Lower lobe of right lung (tissue), 2 donors: Measurements from ENCODE around the gene MIB2. TPM values are rescaled to one million over a fixed set of nuclear protein-coding genes. Genes with fewer than 3 reads are reported as not detected.

Source experiments
- ATAC-seq, 2 donors: fragments of 200-7000 bp; cut with Tn5 transposase; one replicate each; pipeline ENCODE4 v1.9.1; 2020 to 2022; ENCODE audit warnings: mild to moderate bottlenecking in 2 of 2, moderate library complexity in 2 of 2
- DNase-seq: peaks from one replicate; pipeline ENCODE4 v3.0.0-alpha.2; 2020
- H3K27ac ChIP-seq: fragments of 200-600 bp; one replicate; pipeline ENCODE4 v1.8.0; 2022
- H3K27me3 ChIP-seq: fragments of 200-600 bp; one replicate; pipeline ENCODE4 v1.8.0; 2022; ENCODE audit warnings: low read depth
- H3K36me3 ChIP-seq: fragments of 200-600 bp; one replicate; pipeline ENCODE4 v1.8.0; 2022; ENCODE audit warnings: mild to moderate bottlenecking
- H3K4me1 ChIP-seq: fragments of 200-600 bp; one replicate; pipeline ENCODE4 v1.8.0; 2022
- H3K4me3 ChIP-seq: fragments of 200-600 bp; one replicate; pipeline ENCODE4 v1.8.0; 2022; ENCODE audit warnings: mild to moderate bottlenecking
- H3K9me3 ChIP-seq: fragments of 200-600 bp; one replicate; pipeline ENCODE4 v1.8.0; 2022
- CTCF ChIP-seq: fragments of 200-600 bp; IDR thresholded peaks from one replicate; pipeline ENCODE4 v1.8.0; 2022; ENCODE audit warnings: antibody characterized with exemption, mild to moderate bottlenecking
- intact Hi-C: fragments of 100-400 bp; cut with DNase I; formaldehyde crosslinking; loops from one replicate; pipeline ENCODE4 v1.11.0; 2022
- total RNA-seq: library from RNA; stranded (reverse); fragmentation: NEBNext Ultra II Directional; extraction: Animal tissue kit (Norgen Biotek cat#: 25700); gene quantifications from one replicate; pipeline ENCODE4 v1.2.1, GENCODE V29; 2021
- donor health status: DM: no; HTN: yes; CAD: no; lungs with severe emphysema.

Gene MIB2
- total RNA-seq, 1 donor from 2014 or later, result 82.5 TPM

DNA sequence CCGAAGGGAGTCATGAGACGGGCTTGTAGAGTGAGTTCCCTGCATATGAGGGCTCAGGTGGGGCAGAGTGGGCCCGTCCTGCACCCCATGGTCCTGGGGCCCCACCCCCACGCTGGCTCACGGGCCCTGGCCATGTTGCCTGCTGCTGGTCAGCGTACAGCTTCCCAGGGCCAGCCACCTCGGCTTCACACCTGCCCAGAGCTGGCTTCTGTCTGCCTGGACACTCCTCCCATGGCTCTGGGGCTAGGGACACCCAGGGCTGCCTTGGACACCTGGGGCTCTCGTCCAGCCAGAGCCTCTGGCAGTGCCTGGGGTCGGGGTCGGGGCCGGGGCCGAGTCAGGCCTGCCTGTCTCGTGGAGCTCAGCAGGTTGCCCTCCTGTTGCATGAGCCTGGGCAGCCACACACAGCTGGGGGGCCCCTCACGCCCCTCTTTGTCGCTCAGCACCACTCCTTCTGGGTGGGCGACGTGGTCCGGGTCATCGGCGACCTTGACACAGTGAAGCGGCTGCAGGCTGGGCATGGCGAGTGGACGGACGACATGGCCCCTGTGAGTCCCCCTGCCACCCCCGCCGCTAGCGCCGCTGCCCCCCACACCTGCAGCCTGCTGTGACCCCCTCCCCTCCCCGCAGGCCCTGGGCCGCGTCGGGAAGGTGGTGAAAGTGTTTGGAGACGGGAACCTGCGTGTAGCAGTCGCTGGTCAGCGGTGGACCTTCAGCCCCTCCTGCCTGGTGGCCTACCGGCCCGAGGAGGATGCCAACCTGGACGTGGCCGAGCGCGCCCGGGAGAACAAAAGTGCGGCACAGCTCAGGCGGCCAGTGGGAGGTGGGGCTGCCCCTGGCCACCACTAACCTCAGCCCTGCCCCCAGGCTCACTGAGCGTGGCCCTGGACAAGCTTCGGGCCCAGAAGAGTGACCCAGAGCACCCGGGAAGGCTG, 11.2 kb downstream of the MIB2 start:
- DNase-seq, result peak; percentile 42
- TF ChIP-seq CTCF, result no peak
- Histone ChIP-seq H3K36me3 (peaks cover 14% of the 10 kb centered on the region), H3K27me3 (peaks cover 13% of the 10 kb centered on the region), H3K4me3 (no peak overlapping the region), H3K9me3 (no peaks in the 10 kb centered on the region), H3K27ac (no peak overlapping the region), H3K4me1 (peaks cover 8% of the 10 kb centered on the region)
- ATAC-seq, result no peak
- intact Hi-C loops, result no loop called here

GRCh38 chr1:1627261-1627828, 12.0 kb downstream of the MIB2 start:
- H3K27ac ChIP-seq, result no peak overlapping the region
- peak; percentile 45 for DNase-seq
- intact Hi-C loops, result no loop called here

DNA sequence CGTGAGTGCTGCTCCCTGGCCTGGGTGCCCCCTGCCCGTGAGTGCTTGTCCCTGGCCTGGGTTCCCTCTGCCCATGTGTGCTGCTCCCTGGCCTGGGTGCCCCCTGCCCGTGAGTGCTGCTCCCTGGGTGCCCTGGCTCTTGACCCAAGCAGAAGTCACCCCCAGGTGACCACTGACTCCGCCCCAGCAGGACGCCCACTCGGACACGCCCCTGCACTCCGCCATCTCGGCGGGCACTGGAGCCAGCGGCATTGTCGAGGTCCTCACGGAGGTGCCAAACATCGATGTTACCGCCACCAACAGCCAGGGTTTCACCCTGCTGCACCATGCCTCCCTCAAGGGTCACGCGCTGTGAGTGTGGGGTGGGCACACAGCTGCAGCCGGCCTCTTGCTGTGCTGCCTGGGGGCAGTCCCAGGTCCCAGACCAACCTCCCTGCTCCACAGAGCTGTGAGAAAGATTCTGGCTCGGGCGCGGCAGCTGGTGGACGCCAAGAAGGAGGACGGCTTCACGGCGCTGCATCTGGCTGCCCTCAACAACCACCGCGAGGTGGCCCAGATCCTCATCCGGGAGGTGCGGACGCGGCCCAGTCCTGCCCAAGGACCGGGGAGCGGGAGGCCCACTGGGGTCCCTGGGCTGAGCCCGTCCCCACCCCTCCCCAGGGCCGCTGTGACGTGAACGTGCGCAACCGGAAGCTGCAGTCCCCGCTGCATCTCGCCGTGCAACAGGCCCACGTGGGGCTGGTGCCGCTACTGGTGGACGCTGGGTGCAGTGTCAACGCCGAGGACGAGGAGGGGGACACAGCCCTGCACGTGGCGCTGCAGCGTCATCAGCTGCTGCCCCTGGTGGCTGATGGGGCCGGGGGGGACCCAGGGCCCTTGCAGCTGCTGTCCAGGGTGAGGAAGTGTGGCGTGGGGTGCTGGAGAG, 12.8 kb downstream of the MIB2 start:
- peak; percentile 48 for DNase-seq
- Histone ChIP-seq H3K36me3 (peaks cover 14% of the 10 kb centered on the region), H3K4me3 (no peak overlapping the region), H3K4me1 (peaks cover 15% of the 10 kb centered on the region), H3K27ac (no peak overlapping the region), H3K9me3 (no peaks in the 10 kb centered on the region), H3K27me3 (peaks cover 21% of the 10 kb centered on the region)
- intact Hi-C loops, result no loop called here
- TF ChIP-seq CTCF, result no peak
- no peak for ATAC-seq

More at GRCh38 chr1:1627261-1627828, 12.0 kb downstream of the MIB2 start:
- Histone ChIP-seq H3K27me3 (peaks cover 21% of the 10 kb centered on the region), H3K4me1 (peaks cover 15% of the 10 kb centered on the region), H3K36me3 (peaks cover 14% of the 10 kb centered on the region), H3K9me3 (no peaks in the 10 kb centered on the region), H3K4me3 (no peak overlapping the region)
- no peak for ATAC-seq
- TF ChIP-seq CTCF, result no peak

DNA sequence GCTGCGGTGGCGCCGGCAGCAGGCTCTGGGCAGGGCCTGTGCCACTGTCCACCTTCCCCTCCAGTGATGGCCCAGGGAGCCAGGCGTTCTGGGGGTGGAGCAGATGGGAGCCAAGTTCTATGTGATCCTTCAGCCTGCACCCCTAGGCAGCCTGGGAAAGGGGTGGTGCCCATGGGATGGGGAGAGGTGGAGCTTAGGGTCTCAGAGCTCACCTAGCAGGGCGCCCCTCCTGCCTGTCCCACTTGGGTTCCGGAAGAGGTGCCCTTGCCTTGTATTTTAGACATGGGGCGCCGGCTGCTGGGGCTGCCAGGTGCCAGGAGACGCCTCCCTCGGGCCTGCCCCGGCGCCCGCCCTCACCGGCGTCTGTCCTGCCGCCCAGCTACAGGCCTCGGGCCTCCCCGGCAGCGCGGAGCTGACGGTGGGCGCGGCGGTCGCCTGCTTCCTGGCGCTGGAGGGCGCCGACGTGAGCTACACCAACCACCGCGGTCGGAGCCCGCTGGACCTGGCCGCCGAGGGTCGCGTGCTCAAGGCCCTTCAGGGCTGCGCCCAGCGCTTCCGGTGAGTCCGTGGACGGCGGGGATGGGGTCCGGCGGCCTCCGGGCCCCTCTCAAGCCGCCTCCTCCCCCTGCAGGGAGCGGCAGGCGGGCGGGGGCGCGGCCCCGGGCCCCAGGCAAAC, 13.6 kb downstream of the MIB2 start:
- ATAC-seq, result no peak
- Histone ChIP-seq H3K27me3 (peaks cover 21% of the 10 kb centered on the region), H3K4me1 (peaks cover 15% of the 10 kb centered on the region), H3K36me3 (peaks cover 14% of the 10 kb centered on the region), H3K27ac (peak overlapping the region; percentile 18), H3K9me3 (no peaks in the 10 kb centered on the region), H3K4me3 (peak overlapping the region; percentile 41)
- intact Hi-C loops, result no loop called here
- no peak for TF ChIP-seq CTCF
- DNase-seq, result peak; percentile 46
